Right ventricle myocardium superior (tissue), 1 donor: Measurements from ENCODE around the gene ADAMTSL4. TPM values are rescaled to one million over a fixed set of nuclear protein-coding genes. Genes with fewer than 3 reads are reported as not detected.
A peak's percentile ranks its signal among the peaks of the same experiment; 100 is the strongest.
"Not testable (repeated sequence)": the region's sequence is repeated elsewhere in the genome, so short reads cannot be mapped to it uniquely, and the experiment has no call there.

Experiments used
- ATAC-seq: fragments of 200-7000 bp; cut with Tn5 transposase; one replicate; pipeline ENCODE4 v1.9.1; 2020; ENCODE audit warnings: mild to moderate bottlenecking; ENCODE audit not compliant: poor library complexity
- DNase-seq: peaks from one replicate; pipeline ENCODE4 v3.0.0-alpha.2; 2020
- intact Hi-C: fragments of 100-400 bp; cut with DNase I; formaldehyde crosslinking; loops from one replicate; pipeline ENCODE4 v1.11.2; 2022
- total RNA-seq: library from RNA; stranded (reverse); fragmentation: NEBNext Ultra II Directional; extraction: Animal tissue kit (Norgen Biotek cat#: 25700); gene quantifications from one replicate; pipeline ENCODE4 v1.2.1, GENCODE V29; 2021
- donor health status: DM: no; HTN: yes; CAD: no; lungs with severe emphysema.

ADAMTSL4 gene
- total RNA-seq, 1 donor from 2014 or later, result 64.4 TPM

DNA sequence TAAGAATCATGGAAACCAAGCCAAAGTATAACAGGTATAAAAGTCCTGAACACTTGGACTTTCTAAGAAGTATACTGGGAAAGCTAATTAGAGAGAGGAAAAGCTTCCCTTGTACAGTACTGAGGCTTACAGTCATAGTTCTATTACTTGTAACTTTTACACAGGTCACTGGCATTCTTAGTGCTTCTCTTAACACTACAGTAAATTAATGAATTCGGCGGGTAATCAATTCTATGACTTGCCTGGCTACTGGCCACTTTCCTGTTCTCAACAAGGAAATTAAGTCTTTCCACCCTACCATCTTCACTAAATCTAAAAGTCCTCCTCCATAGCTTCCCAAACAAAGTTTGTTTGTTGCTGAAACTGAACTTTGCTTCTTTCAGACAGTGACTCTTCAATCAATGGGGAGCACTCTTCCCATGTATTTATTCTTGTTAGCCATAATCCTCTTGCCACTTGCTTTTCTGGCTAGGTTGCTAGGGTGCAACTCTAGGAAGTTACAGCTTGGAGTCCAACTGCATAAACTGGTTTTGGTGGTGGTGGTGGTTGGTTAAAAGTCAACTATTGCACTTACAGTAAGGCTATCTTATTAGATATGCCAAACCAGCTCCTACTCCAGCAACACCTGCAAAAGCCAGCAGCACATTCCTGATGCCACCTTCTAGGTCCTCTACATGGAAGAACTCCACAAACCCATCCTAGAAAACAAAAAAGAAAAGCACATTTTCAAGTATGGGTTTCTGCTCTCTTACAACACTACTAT, 27.8 kb downstream of the ADAMTSL4 start:
- ATAC-seq (no peak), DNase-seq (no peak)
- intact Hi-C loops, result no loop called here

DNA sequence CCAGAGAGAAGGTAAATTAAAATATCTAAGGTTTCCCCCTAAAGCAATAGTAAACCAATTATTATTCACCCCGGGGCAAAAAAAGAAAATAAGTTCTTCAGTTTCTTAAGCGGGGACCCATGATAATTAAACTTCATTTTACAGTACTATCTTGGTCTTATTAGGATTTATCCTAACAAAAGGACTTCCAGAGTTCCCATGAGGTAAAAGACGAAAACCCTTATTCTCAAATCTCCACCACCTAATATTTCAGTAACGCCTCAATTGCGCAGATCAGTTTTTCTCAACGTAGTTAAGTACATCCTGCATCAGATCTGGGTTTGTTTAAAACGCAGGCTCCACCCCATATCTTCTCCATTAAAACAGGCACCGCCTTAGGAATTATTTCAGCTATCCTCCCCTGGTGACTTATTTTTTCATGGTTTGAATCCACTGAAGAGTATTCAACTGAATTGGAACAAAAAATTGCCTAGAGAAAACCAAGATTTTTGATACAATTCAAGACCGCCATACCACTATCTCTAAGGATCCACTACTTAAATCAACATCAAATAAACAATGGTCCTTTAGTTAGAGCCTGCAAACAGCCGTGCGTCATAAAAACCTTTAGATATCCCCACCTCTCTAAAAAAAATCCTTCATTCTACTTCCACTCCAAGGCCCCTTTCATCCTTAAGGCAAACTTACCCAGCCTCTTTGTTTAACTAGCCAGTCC, 28.5 kb downstream of the ADAMTSL4 start:
- DNase-seq (no peak), ATAC-seq (no peak)
- intact Hi-C loops, result no loop called here

- intact Hi-C loops, result no loop called here
- DNase-seq (peak; percentile 72), ATAC-seq (peak; percentile 24)
These were observed 29.3 kb downstream of the ADAMTSL4 start for GRCh38 chr1:150578272-150579109.

- intact Hi-C loops, result no loop called here
- ATAC-seq (peak; percentile 91), DNase-seq (peak; percentile 97)
These were observed 30.1 kb downstream of the ADAMTSL4 start, which contains the start of gene MCL1 for GRCh38 chr1:150579110-150579944. MCL1 (minus strand) TSS chr1:150579610; CDS start chr1:150579530, 80 bp downstream.

GRCh38 chr1:150579945-150580642, 30.9 kb downstream of the ADAMTSL4 start:
- DNase-seq (no peak), ATAC-seq (peak; percentile 1)
- intact Hi-C loops, result no loop called here

- intact Hi-C loops, ATAC-seq, DNase-seq: not testable (repeated sequence)
These were observed 31.8 kb downstream of the ADAMTSL4 start for GRCh38 chr1:150580966-150581365.

- ATAC-seq, intact Hi-C loops, DNase-seq: not testable (repeated sequence)
These were observed 32.2 kb downstream of the ADAMTSL4 start for GRCh38 chr1:150581437-150581836.

DNA sequence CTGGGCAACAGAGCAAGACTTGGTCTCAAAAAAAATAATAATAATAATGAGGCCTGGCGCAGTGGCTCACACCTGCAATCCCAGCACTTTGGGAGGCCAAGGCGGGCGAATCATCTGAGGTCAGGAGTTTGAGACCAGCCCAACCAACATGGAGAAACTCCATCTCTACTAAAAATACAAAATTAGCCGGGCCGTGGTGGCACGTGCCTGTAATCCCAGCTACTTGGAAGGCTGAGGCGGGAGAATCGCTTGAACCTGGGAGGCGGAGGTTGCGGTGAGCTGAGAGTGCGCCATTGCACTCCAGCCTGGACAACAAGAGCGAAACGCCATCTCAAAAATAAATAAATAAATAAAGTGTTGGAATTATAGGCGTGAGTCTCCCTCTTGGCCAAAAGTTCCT, 32.8 kb downstream of the ADAMTSL4 start:
- DNase-seq, ATAC-seq, intact Hi-C loops: not testable (repeated sequence)

DNA sequence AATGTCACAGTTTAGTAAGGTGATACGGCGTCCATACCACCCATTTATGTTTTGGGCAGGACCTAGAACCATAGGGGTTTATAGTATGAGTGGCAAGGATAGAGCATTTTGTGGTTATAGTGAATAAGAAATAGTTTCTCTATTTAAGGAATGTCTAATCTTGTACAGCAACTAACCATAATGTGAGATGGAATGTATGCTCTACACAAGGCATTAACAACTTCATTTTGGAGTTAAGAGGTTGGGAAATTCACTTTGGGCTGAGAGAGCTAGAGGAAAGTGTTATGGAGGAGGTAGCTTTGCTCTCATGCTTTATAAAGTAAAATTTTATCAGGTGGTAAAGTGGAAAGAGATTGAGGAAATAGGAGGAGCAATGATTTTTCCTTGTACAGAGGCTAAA, 33.2 kb downstream of the ADAMTSL4 start:
- intact Hi-C loops, result no loop called here
- DNase-seq, result no peak
- ATAC-seq, result no peak

- ATAC-seq, result no peak
- DNase-seq, result no peak
- intact Hi-C loops, result no loop called here
These were observed 47.1 kb downstream of the ADAMTSL4 start for GRCh38 chr1:150596095-150596892.

DNA sequence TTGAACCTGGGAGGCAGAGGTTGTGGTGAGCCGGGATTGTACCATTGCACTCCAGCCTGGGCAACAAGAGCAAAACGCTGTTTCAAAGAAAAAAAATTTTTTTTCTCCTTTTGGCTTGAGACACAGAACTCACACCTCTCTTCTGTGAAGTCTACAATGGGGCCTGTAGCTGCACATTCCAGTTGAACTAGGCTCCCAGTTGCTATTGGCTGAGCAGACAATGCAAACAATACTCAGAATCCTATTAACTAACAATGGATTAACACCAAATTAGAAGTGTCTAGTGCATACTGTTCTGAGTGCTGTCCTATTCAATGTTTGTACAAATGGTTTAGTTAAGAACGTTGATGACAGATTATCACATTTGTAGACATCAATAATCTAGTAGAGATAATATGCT, 47.8 kb downstream of the ADAMTSL4 start:
- no peak for DNase-seq
- no peak for ATAC-seq
- intact Hi-C loops, result no loop called here

DNA sequence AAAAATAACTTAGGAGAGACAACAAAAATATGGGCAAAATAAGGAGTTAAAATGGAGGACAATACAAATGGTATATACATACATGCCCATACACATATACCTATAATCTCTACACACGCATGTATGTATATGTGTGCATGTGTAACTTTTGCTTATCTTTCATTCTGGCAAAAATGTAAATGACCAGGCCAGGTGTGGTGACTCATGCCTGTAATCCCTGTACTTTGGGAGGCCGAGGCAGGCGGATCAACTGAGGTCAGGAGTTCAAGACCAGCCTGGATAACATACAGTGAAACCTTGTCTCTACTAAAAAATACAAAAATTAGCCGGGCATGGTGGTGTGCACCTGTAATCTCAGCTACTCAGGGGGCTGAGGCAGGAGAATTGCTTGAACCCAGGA, 49.1 kb downstream of the ADAMTSL4 start:
- ATAC-seq, intact Hi-C loops, DNase-seq: not testable (repeated sequence)

- intact Hi-C loops, result no loop called here
- ATAC-seq (no peak), DNase-seq (no peak)
These were observed 52.3 kb downstream of the ADAMTSL4 start for GRCh38 chr1:150601540-150601939.

- intact Hi-C loops, ATAC-seq: not testable (repeated sequence)
These were observed 53.2 kb downstream of the ADAMTSL4 start for GRCh38 chr1:150602372-150602771.

DNA sequence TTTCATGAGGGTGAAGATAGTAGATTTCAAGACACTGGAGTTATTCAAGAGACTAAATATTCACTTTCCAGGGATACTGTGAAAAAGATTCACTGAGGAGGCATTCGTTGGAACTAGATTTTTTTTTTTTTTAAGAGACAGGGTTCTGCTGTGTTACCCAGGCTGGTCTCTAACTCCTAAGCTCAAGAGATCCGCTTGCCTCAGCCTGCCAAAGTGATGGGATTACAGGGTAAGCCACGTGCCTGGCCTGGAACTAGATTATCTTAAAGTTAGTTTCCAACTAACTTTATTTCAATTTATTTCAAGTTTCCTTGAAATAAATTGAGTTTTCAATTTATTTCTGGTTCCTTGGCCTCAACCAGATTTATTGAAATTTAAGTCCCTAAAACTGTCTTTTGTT, 54.5 kb downstream of the ADAMTSL4 start:
- intact Hi-C loops, result no loop called here
- DNase-seq (no peak), ATAC-seq (no peak)

More at GRCh38 chr1:150602372-150602771, 53.2 kb downstream of the ADAMTSL4 start:
- not testable (repeated sequence) for DNase-seq

DNA sequence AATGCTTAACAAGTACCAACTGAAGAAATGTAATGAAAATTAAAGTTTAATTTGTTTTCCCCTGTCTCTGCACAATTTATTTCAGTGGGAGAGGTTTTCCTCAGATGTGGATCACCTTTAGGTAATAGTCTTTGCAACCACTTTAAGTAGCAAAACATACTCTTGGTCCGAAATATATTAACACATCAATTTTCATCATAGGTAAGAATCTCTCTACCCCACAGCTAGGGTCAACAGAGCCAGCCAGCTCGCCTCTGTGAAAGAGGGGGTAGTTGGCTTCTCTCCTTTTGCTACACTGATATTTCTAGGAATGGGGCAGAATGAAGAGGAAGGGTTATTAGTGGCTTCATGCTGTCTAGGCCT, 55.0 kb downstream of the ADAMTSL4 start:
- DNase-seq (no peak), ATAC-seq (no peak)
- intact Hi-C loops, result no loop called here

DNA sequence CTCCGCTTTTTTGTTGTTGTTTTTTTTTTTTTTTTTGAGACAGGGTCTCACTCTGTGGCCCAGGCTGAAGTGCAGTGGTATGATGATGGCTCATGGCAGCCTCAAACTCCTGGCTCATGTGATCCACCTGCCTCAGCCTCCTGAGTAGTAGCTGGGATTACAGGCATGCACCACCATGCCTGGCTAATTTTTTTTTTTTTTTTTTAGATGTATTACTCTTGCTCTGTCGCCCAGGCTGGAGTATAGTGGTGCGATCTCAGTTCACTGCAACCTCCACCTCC, 56.2 kb downstream of the ADAMTSL4 start:
- ATAC-seq, intact Hi-C loops, DNase-seq: not testable (repeated sequence)
